RCC 7860 (cell line): ENCODE measurements around the gene SAP25.
"Not testable (repeated sequence)": the region's sequence is repeated elsewhere in the genome, so short reads cannot be mapped to it uniquely, and the experiment has no call there.

Source experiments
- DNase-seq: peaks from one replicate; pipeline ENCODE4 v3.0.0-alpha.2; 2015; ENCODE audit warnings: low spot score
- FAIRE-seq: peaks from 2 replicates; lab custom pipeline; 2012; peaks lifted over from hg19 to GRCh38; lab: Jason Lieb, UNC

The SAP25 gene

DNA sequence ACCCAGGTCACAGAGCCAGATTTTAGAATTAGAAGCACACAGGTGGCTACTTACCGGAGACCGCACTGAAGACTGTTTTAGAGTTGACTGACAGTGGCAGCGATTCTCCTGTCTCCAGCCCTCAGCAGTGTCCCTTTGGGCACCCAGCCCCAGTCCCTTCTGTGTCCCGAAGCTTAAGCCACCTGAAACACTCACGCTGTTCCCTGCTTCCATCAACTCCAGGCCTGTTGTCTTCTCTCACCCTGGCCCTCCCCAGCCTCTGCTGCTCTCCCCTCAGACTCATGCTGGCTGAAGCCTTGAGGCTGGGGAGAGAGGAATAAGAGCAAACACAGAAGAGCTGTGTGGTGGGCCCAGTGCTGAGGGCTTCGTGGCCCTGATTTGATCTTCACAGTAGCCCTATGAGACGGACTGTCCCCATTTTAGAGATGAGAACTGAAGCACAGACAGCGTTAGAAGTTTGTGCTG is 10.6 kb downstream of the SAP25 start:
- FAIRE-seq (no peak), DNase-seq (no peak)

DNA sequence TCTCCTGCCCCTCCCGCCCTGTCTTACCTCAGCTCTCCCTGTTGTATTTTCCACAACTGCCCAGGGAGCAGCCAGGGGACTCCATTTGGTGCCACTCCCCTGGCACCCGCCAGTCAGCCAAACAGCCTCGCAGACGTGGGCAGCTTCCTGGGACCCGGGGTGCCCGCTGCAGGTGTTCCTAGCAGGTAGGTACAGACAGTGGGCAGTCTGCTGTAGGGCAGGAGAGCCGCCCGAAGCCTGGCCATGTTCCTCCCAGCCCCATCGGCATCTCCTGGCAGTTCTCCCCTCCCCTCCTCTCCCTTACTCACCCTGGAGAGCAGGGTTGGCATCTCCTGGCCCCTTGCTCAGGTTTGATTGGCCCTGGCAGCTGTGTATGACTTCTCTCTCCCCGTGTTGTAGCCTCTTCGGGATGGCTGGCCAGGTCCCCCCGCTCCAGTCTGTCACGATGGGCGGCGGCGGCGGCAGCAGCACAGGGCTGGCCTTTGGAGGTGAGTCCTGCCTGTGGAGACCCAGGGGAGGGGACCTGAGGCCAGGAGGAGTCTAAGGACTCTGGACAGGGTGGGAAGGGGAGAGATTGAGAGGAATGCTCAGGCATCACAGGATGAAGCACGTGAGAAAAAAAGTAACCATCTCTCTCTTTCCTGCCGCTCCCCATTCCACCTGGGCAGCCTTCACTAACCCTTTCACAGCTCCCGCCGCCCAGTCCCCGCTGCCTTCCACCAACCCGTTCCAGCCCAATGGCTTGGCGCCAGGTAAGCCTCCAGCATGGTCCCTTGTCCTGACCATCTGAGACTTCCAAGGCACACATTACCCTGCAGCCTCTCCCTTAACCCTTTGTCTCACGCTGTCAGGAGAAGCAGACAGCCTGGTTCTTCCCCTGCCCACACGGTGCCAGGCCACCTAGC is 11.3 kb downstream of the SAP25 start:
- FAIRE-seq (no peak), DNase-seq (no peak)

- DNase-seq = no peak
- no peak for FAIRE-seq
Observed at GRCh38 chr7:100561491-100562194, 12.1 kb downstream of the SAP25 start.

DNA sequence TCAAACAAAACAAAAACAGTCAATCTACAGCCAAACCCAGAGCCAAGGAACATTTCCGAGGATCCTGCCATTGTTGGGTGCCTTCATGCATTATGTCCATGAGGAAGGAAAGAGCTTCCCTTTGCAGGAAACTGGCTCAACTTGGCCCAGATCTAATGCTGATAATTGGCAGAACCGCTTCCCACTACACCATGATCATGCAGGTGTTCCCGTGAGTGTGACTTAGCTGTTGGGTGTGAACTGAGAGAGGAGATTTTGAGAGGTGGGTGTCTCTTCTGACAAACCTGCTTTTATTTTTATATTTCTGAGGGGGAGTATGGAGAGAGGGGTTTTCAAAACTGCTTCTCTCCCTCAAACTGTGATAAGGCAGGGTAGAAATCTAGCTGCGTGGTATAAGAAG is 14.6 kb downstream of the SAP25 start:
- DNase-seq (no peak), FAIRE-seq (no peak)

DNA sequence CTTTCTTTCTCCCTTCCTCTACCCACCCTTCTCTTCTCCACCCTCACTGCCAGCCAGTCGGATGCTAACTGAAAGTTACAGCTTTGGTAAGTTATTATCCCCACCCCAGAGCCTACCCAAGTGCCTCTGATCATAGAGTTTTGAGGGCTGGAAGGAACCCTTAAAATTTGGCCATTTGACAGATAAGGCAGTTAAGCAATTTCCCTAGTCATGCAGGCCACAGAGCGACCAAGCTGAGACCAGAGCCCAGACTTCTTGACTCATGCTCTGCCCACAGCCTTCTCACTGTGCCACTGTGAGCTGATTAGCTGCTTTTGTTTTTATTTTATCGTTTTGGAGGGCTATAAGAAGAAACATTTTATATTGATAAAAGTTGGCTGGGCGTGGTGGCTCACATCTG is 17.2 kb downstream of the SAP25 start:
- DNase-seq (no peak), FAIRE-seq (no peak)

DNA sequence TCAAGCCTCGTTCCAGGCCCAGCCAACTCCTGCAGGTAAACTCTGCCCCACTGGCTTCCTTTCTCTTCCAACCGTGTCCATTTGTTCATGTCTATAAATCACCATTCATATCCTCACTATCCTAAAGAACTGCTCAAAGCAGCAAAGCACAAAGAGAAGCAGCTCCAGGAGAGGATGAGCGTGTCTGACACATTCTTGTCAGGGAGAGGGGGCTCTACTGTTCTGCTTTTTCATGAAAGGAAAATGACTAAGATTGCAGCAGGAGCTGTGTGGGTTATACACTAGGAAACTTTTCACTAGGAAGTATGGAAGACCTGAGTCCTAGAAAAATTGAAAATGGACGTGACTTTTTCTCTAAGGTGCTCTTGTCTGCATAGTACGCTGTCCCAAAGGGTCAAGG is 18.0 kb downstream of the SAP25 start:
- FAIRE-seq (no peak), DNase-seq (no peak)

DNA sequence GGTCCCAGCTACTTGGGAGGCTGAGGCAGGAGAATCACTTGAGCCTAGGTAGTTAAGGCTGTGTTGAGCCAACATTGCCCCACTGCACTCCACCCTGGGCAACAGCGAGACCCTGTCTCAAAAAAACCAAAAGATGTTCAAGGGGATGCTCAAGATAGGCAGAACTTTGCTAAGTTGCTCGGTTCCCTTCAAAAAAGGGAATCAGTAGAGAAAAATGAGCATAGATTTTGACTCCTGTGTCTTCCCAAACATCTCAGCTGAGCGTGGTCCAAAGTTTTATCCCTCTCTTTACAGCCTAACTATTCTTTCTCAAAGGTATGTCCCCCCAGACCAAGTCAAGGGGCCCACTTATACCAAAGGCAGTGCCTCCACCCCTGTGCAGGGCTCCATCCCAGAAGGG is 20.7 kb downstream of the SAP25 start:
- no peak for FAIRE-seq
- no peak for DNase-seq

DNA sequence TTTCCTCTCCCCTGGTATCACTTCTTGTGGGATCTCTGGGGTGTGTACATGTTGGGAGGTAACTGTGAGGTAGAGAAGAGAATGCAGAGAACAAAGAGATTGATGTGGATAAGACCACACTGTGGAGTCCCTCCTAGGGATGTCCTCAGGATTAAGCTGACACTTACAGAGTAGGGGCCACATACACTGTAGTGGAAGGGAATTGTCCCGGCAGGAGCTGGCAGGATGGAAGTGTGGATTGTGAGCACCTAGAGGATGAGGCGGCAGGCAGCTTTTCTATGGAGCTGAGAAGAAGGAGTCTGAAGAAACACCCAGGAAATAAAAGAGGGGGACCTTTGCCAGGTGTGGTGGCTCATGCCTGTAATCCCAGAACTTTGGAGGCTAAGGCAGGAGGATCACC is 21.2 kb downstream of the SAP25 start:
- DNase-seq (no peak), FAIRE-seq (no peak)

DNA sequence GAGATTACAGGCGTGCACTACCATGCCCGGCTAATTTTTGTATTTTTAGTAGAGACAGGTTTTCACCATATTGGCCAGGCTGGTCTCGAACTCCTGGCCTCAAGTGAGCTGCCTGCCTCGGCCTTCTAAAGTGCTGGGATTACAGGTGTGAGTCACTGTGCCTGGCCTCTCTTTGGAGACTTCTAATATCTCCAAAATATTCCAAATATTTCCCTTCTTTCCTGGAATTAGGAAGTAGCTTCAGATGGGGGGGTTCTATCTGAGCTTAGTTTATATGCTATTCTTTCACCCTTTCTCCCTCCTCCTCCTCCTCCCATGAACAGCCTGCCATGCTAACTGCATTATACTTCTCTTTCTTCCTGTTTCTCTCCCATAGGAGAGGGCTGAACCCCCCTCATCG is 25.3 kb downstream of the SAP25 start:
- FAIRE-seq = not testable (repeated sequence)

DNA sequence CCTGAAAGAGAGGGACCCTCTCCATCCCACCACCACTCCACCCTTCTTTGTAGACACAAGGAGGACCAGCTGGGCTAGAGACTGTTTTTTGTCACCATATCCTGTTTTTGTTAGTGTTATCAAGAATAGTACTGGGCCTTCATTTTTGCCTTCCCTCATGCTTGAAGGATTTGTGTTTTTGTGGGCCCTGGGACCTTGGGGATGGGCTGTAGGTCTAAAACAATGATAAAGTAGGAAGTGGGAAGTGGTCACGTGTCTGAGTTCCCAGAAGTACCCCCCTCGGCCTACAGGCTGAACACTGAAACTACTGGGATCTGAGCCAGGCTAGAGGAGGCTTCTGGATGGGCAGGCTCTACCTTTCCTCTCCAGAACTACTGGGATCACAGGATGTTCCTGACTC is 25.8 kb downstream of the SAP25 start:
- DNase-seq (no peak), FAIRE-seq (no peak)

More for the DNA sequence above, 25.3 kb downstream of the SAP25 start:
- DNase-seq = not testable (repeated sequence)

DNA sequence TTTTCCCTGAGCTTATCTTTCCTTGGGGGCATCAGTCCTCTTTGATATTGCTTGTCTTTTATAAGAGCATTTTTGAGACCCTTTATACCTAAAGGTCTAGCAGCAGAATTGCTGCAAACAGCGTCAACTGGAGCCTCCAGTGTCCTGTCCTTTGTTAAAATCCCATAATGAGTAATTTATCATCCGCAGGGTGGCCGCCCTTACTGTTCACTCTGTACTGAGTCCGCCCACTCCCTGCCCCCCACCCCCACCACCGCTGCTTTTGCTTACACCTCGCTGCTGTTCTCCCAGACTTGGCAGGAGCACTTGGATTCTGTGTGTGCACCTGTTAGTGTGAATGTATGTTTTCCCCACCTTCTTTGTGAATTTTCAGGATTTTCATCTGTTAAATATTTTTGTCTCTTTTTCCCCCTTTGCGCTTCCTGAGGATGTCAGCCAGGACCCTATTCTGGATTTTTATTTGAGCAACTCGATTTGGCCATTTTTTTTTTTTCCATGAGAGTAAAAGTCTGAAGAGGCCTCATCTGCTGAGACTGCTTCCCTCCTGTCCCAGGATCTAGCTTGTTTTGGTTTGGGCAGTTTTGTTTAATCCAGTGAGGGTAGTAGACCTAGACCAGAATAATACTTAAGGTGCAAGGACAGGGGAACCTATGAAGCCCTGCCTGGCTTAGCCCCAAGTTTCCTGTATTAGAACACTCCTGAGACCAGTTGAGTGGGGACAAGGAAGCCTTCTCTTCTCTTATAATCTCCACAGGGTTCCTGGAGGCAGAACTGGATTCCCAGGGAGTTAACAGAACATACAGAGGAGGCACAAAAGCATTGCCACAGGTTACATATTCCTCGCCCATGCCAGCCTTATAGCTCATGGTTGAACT is 26.5 kb downstream of the SAP25 start:
- FAIRE-seq (no peak), DNase-seq (no peak)

DNA sequence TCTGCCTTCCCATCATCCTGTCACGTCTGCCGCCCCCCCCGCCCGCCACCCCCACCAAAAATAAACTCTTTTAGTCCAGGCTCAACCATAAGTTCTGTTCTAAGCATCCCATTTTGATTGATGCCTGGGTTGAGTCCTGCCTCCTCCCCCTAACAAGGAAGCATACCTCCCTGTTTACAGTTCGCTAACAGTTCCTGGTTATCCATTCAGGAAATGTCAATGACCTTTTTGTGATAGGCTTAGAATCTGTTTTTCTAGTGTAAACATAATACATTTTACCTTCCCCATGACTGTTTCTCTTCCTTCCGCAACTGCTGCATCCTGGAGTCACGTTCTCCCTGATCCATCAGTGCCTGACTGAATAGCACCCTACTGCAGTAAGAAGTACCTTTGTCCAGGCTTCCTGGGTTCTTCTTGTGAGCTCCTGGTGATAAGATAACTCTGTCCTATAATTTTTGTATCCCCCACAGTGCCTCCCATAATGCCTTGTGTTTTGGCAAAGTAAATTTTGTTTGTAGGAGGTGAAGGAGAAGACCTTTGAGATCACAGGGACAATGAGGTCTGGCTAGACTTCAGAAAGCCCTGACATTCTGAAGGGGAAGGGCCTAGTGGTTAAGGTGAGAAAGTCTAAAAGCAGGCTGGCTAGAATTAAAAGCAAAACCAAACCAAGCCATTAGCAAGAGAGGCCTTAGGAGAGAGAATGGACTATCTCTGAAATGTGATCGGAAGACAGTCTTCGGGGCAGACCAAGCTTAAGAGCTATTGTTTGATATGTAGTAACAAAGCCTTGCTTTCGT is 27.4 kb downstream of the SAP25 start:
- FAIRE-seq = no peak
- DNase-seq = no peak

DNA sequence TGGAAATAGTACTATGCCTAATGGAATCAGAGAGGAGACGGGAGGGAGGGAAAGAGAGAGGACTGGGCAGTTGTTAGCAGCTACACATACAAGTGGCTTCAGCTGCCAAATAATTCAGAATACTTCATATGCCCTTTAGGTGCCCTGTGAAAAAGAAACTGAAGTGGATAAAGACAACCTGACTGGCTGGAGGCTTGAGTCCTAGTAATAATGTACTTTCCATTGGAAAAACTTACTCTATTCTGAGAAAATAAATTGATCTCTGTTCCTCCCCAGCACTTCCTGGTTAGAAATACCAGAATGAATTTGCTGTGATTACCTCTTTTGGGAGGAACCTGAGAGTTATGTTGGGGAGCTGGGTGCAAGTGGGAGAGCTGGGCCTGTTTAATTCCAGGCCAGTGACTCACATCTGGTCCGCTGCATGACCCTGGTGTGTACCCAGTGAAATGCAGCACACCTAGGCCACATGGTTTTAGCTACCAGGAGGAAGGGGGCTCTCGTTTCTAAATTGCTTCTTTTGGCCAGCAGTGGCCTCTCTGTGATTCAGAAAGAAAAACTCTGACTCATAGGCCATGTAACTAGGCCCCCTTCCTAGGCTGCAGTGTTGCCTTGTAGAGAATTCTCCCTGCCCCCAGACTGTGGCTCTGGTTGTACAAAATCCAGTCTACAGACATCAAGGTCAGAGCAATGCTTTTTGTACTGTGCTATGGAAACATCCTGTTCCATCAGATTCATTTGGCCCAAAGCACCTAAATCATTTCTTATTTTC is 28.2 kb downstream of the SAP25 start:
- DNase-seq = peak; percentile 96
- FAIRE-seq = peak; percentile 89

GRCh38 chr7:100544967-100545359 is 28.7 kb downstream of the SAP25 start:
- no peak for DNase-seq
- no peak for FAIRE-seq

DNA sequence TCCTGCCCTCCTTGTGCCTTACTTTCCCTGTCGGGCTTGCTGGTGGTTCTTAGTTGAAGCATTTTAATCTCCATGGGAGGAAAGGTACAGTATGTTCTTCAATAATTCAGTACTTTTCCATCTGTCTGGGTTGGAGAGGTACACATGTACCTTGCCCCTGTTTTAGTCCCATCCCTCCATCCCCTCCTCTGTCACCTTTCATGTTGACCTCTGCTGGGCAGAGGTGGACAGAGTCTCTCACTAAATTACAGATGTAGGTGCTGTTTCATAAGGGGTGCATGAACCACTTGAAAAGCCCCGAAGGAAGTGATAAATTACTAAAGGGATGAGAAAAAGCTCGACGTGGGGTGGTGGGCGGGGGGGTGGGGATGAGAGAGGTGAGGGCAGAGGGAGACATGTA is 29.3 kb downstream of the SAP25 start:
- no peak for FAIRE-seq
- no peak for DNase-seq

DNA sequence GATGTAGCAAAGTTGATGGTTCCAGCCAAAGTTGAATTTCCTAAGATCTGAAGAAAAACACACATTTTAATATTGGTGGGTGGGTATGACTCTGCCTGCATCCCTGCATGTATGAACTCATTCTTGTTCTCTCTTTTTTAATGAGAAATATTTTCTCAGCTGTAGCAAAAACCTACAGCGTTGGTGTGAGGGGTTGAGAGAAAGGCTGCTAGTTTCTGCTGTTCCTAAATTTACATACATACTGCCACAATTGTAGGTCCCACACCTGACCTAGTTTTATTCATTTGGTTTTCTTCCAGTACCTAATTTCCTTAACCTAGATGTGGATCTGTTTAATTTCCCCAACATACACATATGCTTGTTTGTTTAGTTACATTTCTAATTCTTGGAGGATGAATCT is 30.1 kb downstream of the SAP25 start:
- FAIRE-seq (no peak), DNase-seq (no peak)

DNA sequence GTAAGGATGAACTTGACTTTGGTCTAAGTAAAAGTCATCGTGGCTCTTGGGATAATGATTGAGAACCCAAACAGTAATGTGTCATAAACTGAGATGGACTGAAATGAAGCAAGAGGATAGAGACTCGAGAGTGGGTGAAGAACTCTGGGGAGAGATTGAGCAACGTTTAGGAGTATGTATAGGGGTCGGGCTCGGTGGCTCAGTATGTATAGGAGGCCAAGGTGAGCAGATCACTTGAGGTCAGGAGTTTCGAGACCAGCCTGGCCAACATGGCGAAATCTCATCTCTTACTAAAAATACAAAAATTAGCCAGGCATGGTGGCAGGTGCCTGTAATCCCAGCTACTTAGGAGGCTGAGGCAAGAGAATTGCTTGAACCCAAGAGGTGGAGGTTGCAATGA is 32.4 kb downstream of the SAP25 start:
- not testable (repeated sequence) for FAIRE-seq, DNase-seq

GRCh38 chr7:100540073-100540723 is 33.5 kb downstream of the SAP25 start:
- peak; percentile 53 for DNase-seq
- FAIRE-seq = no peak

DNA sequence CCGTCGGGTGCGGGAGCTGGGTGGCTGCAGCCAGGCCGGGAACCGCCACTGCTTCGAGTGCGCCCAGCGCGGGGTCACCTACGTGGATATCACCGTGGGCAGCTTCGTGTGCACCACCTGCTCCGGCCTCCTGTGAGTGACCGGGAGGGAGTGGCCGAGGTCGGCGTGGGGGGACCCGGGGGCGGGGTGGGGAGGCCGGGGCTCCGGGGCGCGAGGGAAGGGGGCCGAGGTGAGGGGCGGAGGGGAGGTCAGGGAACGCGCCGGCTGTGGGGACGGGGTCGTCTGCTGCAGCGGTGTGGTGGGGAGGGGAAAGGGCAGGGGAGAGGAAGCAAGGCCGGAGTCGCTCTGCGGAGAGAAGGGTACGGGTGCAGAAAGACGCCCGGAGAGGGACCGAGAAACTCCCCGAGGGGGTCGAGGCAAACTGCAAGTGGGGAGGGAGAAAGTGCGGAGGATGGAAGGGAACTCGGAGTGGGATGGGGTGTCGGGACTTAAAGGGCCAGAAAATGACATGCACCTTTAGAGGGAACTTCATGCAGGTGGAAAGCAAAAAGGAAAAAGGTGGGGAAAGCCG is 34.2 kb downstream of the SAP25 start:
- FAIRE-seq (no peak), DNase-seq (no peak)
